GM18498 (cell line): Measurements from ENCODE around the gene C9.
"Not testable (repeated sequence)": the region's sequence is repeated elsewhere in the genome, so short reads cannot be mapped to it uniquely, and the experiment has no call there.

Experiments
- ATAC-seq: cut with Tn5 transposase; IDR thresholded peaks from one replicate; pipeline ENCODE4 v1.9.1; 2021; ENCODE audit warnings: mild to moderate bottlenecking, moderate library complexity; ENCODE audit not compliant: unreplicated experiment

Gene C9

DNA sequence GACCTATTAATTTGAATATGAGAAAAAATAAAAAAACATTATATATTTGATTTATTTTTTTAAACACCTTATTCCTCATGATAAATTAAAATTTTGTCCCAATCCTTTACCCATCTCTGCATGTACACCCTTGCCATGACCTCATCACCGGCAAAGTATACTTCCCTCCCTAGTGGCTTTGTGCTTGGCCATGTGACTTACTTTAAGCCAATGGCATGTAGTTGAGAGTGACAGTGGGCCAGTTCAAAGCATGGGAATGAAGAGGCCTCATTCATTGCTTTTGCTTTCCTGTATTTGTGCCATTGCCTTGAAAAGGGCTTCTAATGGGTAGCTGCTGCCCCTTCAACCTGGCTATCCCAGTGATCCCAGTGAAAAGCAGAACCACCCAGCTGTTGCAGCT lies 31.2 kb downstream of the C9 start:
- ATAC-seq, result no peak

GRCh38 chr5:39331861-39332381 lies 32.4 kb downstream of the C9 start:
- no peak for ATAC-seq

- no peak for ATAC-seq
These were observed 35.6 kb downstream of the C9 start for GRCh38 chr5:39328731-39329130.

- ATAC-seq, result no peak
These were observed 40.8 kb downstream of the C9 start for GRCh38 chr5:39323542-39323941.

- no peak for ATAC-seq
These were observed 44.9 kb downstream of the C9 start for GRCh38 chr5:39319395-39319794.

DNA sequence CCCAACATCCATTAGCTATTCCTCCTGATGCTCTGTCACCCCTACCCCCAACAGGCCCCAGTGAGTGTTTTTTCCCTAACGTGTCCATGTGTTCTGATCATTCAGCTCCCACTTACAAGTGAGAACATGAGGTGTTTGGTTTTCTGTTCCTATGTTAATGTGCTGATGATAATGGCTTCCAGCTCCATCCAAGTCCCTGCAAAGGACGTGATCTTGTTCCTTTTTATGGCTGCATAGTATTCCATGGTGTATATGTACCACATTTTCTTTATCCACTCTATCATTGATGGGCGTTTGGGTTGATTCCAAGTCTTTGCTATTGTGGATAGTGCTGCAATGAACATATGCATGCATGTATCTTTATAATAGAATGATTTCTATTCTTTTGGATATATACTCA lies 47.8 kb downstream of the C9 start:
- not testable (repeated sequence) for ATAC-seq

GRCh38 chr5:39315995-39316394 lies 48.3 kb downstream of the C9 start:
- ATAC-seq, result no peak

GRCh38 chr5:39314591-39314990 lies 49.7 kb downstream of the C9 start:
- ATAC-seq, result no peak

- no peak for ATAC-seq
These were observed 54.8 kb downstream of the C9 start for GRCh38 chr5:39309534-39309933.

DNA sequence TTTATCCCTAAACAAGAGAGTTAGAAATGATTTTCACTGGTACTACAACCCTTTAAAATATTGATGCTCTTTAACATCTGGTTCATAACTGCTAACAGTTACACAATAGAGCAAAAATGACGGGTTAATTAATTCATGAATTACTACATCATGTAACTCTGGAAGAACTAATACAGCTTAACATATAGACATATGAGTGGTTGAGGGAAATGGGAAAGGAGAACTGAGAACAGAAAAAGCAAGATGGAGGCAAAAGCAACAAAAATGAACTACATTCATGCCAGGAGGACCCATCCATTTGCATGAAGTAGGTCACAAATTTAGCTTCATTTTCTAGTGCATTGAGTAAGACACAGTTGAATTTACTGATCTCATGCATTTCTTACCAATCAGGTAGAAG lies 61.8 kb downstream of the C9 start:
- peak; percentile 88 for ATAC-seq

DNA sequence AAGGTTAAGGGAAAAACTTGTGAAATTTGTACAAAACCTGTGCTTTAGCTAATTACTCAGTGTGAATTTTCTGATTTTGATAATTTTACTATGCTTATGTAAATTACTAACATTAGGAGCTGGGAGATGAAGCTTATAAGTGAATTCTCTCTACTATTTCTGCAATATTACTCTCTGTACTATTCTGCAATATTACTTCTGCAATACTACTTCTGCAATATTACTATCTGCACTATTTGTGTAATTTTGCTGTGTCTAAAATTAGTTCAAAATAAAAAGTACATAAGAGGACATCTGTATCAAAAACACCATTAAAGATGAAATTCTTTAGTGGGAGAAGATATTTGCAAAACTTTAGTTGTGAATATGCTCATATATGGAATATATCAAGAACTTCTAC lies 62.9 kb downstream of the C9 start:
- no peak for ATAC-seq

- ATAC-seq, result no peak
These were observed 64.3 kb downstream of the C9 start for GRCh38 chr5:39299962-39300361.

- ATAC-seq, result no peak
These were observed 69.6 kb downstream of the C9 start for GRCh38 chr5:39294736-39295135.

DNA sequence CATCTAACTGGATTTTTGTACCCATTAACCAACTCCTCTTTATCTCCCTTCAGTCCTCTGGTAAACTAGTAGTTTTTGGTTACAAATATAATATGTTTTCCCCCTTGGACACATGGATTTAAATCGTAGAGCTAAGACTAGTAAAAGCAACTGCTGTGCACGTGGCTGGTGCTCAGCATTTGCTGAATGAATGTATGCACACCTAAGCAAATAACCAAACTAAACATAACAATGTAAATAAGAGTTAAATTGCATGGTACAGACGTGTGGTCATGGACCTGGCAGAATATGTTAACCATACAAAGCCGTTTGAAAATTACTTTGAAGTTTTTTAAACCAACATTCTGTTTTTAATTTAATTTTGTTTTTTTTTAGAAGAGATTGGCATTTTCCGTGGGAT lies 79.7 kb downstream of the C9 start:
- ATAC-seq, result no peak

- peak; percentile 98 for ATAC-seq
These were observed 81.0 kb downstream of the C9 start for GRCh38 chr5:39283231-39283818.

DNA sequence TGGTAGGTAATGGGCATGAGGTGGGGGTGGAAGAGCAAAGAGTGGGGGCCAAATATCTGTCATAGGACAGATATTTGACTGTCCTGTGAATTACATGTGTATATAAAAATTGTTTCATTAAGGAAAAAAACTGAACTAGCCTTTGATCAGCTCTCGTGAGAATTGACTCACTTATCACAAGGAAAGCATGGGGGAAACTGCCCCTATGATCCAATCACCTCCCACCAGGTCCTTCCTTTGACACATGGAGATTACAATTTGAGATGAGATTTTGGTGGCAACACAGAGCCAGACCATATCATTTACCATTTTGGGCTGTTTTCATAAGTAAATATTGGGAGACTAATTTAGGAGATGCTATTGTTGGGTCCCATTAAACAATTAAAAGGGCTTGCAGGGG lies 81.7 kb downstream of the C9 start:
- no peak for ATAC-seq

GRCh38 chr5:39275865-39276264 lies 88.4 kb downstream of the C9 start:
- not testable (repeated sequence) for ATAC-seq

DNA sequence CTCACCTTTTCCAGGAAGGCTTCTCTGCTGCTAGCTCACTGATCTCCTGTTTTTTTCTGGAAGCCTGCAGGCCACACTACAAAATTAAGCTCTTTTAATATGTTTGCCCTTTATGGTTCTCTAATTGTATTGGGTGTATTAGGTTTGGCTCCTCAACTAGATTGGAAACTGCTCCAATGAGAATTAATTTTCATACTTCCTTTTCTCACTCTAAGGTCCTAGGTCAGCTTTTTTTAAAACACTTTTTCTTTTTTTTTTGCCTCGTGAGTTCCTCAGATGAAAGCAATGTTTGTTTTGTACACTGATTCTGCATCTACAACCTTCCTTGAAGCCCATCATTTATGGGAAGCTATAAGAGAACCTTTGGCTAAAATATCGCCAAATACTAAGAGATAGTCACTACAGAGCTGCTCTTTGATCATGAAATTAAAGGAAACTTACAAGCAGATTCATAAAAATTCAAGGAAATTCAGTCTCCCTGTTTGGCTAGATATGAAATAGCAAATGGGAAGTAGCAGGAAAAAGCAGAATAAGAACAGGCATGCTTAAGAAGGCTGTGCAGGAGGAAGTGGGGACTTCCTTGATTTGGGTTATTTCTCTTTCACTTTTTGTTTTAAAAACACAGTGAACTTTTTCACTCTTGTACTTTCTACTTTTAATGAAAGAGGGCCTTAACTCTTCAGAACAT lies 89.8 kb downstream of the C9 start:
- peak; percentile 78 for ATAC-seq

GRCh38 chr5:39273314-39273954 lies 90.9 kb downstream of the C9 start:
- ATAC-seq, result no peak

DNA sequence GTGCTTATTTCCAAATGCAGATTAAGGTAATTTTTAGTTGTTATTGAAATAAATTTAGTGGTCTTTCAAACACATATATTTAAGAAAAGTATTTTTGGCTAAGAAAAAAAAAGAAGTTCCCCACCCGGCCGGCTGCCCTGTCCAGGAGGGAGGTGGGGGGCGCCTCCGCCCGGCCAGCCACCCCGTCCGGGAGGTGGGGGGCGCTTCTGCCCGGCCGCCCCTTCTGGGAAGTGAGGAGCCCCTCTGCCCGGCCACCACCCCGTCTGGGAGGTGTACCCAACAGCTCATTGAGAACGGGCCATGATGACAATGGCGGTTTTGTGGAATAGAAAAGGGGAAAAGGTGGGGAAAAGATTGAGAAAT lies 91.4 kb downstream of the C9 start:
- not testable (repeated sequence) for ATAC-seq

DNA sequence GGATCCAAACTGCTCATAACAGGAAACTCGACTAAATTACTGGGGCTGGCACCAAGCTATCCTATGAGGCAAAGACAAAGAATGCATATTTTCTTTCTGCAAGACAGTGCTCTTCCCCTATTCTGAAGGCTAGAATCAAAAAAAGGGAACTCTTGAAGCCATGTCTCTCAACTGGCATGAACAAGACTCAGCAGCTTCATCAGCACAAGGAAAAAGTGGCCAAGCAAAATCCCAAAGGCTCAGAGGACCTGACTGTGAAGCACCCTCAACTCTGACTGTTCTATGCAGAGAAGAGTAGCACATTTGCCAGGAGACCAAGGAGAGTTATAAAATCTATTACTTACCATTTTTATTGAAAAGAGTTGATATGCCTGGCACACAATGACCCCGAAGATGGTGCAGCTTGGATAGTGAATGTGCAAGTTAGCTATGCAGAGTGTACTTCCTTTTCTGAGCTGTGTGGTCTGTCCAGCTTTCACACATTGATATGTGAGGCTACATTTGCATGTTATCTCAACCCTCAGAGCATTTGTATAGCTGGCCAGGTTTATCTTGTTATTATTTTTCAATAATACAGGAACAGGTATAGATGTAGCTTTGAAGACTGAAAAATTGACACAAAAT lies 94.0 kb downstream of the C9 start:
- peak; percentile 92 for ATAC-seq

DNA sequence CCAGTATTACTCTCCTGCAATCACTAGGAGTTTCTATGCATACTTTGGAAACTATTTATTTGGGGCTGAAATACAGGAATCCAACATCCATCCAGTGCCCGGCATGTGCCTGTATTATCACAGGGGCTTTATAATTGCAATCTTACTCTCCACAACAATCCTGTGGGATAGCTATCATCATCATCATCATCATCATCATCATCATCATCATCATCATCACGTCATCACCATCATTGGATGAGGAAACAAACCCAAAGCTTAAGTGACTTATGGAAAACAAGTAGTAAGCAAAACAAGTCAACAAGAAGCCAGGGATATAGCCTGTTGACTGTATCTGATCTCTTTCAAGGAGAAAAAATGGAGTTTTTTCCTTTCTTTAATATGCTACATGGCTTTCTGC lies 97.1 kb downstream of the C9 start:
- no peak for ATAC-seq
